ENCODE results near the gene DAZL. TPM values are rescaled to one million over a fixed set of nuclear protein-coding genes. Genes with fewer than 3 reads are reported as not detected.

Gene DAZL
- total RNA-seq, 1 experiment from 2014 or later, result not detected

DNA sequence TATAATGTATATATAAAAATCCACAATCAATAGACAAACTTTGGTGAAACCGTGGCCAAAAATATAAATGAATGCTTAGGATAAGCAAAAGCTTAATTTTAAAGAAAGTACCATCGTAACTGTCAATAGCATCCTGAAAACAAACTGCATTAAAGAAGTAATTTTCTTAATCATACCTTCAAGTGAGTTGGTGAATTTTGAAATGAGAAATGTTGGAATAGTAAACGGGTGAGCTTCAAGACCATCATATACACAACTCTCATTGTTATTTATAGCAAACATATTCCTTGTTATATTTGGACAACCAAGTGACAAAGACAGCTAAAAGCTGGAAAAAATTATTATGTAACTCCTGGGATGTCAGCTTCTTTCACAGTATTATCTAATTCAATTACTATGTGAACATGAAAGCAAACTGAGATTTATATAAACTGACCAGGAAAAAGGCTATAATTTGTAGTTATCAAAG lies 3.7 kb downstream of the DAZL start:
- intact Hi-C loops (cut with micrococcal nuclease; ENCODE audit: unreplicated experiment), result loop anchor here (1.0 to 10.0 kb wide), 5 partner anchors 227 to 811 kb away; partner anchors contain the start of gene PLCL2
- Mint-ChIP-seq H3K27me3 (ENCODE audit: unreplicated experiment) (no peaks in the 10 kb centered on the region), H3K27ac (ENCODE audit: unreplicated experiment) (no peak overlapping the region), H3K36me3 (ENCODE audit: insufficient read depth, unreplicated experiment) (no peaks in the 10 kb centered on the region), H3K4me1 (ENCODE audit: low read depth, unreplicated experiment) (peaks cover 7% of the 10 kb centered on the region), H3K4me3 (ENCODE audit: low read depth, unreplicated experiment) (no peak overlapping the region), H3K9me3 (ENCODE audit: low read depth, unreplicated experiment) (no peaks in the 10 kb centered on the region)
- CTCF ChIA-PET, result interaction anchor here (3.0 kb wide), 1 partner anchor 438 kb away, joined by 9 read pairs; no protein-coding TSS in a partner anchor
- DNase-seq, result no peak
- BruUV-seq (replicated peaks), result no TSS peak
- TF ChIP-seq, protein P1, sequence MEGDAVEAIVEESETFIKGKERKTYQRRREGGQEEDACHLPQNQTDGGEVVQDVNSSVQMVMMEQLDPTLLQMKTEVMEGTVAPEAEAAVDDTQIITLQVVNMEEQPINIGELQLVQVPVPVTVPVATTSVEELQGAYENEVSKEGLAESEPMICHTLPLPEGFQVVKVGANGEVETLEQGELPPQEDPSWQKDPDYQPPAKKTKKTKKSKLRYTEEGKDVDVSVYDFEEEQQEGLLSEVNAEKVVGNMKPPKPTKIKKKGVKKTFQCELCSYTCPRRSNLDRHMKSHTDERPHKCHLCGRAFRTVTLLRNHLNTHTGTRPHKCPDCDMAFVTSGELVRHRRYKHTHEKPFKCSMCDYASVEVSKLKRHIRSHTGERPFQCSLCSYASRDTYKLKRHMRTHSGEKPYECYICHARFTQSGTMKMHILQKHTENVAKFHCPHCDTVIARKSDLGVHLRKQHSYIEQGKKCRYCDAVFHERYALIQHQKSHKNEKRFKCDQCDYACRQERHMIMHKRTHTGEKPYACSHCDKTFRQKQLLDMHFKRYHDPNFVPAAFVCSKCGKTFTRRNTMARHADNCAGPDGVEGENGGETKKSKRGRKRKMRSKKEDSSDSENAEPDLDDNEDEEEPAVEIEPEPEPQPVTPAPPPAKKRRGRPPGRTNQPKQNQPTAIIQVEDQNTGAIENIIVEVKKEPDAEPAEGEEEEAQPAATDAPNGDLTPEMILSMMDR (IDR thresholded peaks at IDR 0.05; ENCODE audit: unreplicated experiment), result no peak

DNA sequence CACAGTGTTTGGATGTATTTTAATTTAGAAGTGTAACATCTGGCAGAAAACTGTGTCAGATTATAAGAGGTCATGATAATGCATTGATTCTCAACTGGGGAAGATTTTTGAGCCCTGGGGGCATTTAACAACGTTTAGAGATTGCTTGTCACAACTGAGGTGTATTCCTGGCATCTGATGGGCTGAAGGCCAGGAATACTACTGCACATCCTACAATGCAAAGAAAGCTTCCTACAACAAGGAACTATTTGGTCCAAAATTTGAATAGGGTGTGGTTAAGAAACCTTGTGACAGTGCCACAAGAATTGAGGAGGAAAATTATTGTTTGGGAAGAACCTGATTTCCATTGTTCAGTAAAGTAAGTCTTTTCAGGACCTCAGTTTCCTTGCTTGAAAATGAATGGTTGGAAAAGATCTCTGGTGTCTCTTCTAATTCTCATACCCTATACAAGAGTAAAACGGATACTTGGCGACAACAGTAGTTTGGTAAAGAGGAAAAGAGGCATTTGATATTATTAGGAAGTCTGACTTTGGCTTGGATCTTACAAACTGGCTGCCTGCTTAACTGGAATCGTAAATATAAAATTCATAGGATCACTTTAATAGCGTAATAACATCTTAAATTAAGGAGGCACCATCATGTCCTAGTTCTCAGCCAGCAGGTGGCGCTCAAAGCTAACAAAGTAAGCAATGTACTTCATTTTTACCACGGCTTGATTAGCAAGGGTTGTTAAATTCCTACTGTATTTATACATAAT lies 4.3 kb downstream of the DAZL start:
- no TSS peak for BruUV-seq (replicated peaks)
- H3K9me3 Mint-ChIP-seq (ENCODE audit: low read depth, unreplicated experiment), result no peaks in the 10 kb centered on the region
- H3K36me3 Mint-ChIP-seq (ENCODE audit: insufficient read depth, unreplicated experiment), result no peaks in the 10 kb centered on the region
- DNase-seq, result peak; percentile 71
- CTCF ChIA-PET, result interaction anchor here (0.6 to 3.0 kb wide), 2 partner anchors 439 to 1070 kb away, joined by 4 to 9 read pairs; no protein-coding TSS in a partner anchor
- intact Hi-C loops (cut with micrococcal nuclease; ENCODE audit: unreplicated experiment), result loop anchor here (1.0 to 10.0 kb wide), 5 partner anchors 228 to 811 kb away; partner anchors contain the start of gene PLCL2
- no peak overlapping the region for H3K4me3 Mint-ChIP-seq (ENCODE audit: low read depth, unreplicated experiment)
- H3K4me1 Mint-ChIP-seq (ENCODE audit: low read depth, unreplicated experiment), result peaks cover 7% of the 10 kb centered on the region
- no peaks in the 10 kb centered on the region for H3K27me3 Mint-ChIP-seq (ENCODE audit: unreplicated experiment)
- TF ChIP-seq, protein P1 (IDR thresholded peaks at IDR 0.05; ENCODE audit: unreplicated experiment), result peak; percentile 39
- no peak overlapping the region for H3K27ac Mint-ChIP-seq (ENCODE audit: unreplicated experiment)

DNA sequence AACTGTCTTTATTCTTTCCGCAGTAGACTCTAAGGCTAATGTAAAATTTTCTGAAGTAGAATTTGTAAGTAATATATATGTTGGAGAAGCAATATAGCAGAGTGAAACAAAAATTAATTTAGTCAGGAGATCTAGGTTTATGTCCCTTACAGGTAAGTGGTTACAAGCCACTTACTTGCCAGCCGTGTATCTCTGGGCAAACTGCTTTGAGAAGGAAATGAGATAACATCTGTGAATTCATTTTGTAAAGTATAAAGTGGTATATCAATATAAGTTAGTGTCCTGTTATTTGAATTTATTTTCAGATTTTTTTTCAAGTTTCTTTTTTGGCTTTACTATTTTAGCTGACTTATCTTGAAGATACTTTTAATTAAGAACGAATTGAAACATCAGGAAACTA lies 5.5 kb downstream of the DAZL start:
- no peak for DNase-seq
- intact Hi-C loops (cut with micrococcal nuclease; ENCODE audit: unreplicated experiment), result loop anchor here (2.0 to 10.0 kb wide), 3 partner anchors 229 to 813 kb away; partner anchors contain the start of gene PLCL2
- no peaks in the 10 kb centered on the region for H3K36me3 Mint-ChIP-seq (ENCODE audit: insufficient read depth, unreplicated experiment)

DNA sequence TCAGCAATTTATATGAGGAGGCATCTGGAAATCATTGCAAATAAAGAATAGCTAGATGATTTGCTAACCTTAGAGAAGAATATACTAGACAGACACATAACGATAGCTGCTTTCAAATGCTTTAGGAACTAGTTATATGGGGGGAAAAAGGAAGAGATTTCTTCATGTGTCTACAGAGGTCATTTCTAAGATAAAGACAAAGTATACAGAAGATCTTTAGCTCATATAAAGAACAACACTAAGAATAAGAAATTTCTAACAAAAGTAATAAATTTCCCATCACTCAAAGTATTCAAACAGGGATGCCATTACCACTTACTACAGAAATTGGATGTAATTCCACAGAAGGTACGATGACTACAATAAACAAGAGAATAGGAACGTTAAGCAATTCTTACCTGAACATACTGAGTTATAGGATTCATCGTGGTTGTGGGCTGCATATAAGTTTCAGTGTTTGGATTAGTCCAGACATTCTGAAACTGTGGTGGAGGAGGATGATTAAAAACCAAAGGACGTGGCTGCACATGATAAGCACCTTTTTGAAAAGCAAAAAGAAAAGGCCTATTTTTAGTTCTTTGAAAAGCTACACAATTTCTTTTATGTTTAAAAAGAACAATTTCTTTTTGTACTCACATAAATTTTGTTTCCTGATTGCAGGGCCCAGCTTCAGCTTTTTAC lies 8.7 kb downstream of the DAZL start:
- H3K4me1 Mint-ChIP-seq (ENCODE audit: low read depth, unreplicated experiment), result peaks cover 7% of the 10 kb centered on the region
- H3K27me3 Mint-ChIP-seq (ENCODE audit: unreplicated experiment), result no peaks in the 10 kb centered on the region
- TF ChIP-seq, protein P1 (IDR thresholded peaks at IDR 0.05; ENCODE audit: unreplicated experiment), result no peak
- H3K4me3 Mint-ChIP-seq (ENCODE audit: low read depth, unreplicated experiment), result no peak overlapping the region
- CTCF ChIA-PET, result no interaction called here
- no TSS peak for BruUV-seq (replicated peaks)
- intact Hi-C loops (cut with micrococcal nuclease; ENCODE audit: unreplicated experiment), result no loop called here
- no peaks in the 10 kb centered on the region for H3K36me3 Mint-ChIP-seq (ENCODE audit: insufficient read depth, unreplicated experiment)
- no peak overlapping the region for H3K27ac Mint-ChIP-seq (ENCODE audit: unreplicated experiment)
- DNase-seq, result no peak
- H3K9me3 Mint-ChIP-seq (ENCODE audit: low read depth, unreplicated experiment), result no peaks in the 10 kb centered on the region

More for the DNA sequence above, 5.5 kb downstream of the DAZL start:
- TF ChIP-seq, protein P1 (IDR thresholded peaks at IDR 0.05; ENCODE audit: unreplicated experiment), result no peak
- H3K27me3 Mint-ChIP-seq (ENCODE audit: unreplicated experiment), result no peaks in the 10 kb centered on the region
- H3K9me3 Mint-ChIP-seq (ENCODE audit: low read depth, unreplicated experiment), result no peaks in the 10 kb centered on the region
- no peak overlapping the region for H3K27ac Mint-ChIP-seq (ENCODE audit: unreplicated experiment)
- H3K4me3 Mint-ChIP-seq (ENCODE audit: low read depth, unreplicated experiment), result no peak overlapping the region
- H3K4me1 Mint-ChIP-seq (ENCODE audit: low read depth, unreplicated experiment), result peaks cover 7% of the 10 kb centered on the region
- no TSS peak for BruUV-seq (replicated peaks)
- CTCF ChIA-PET, result interaction anchor here (0.7 to 3.0 kb wide), 2 partner anchors 249 to 440 kb away, joined by 3 to 9 read pairs; no protein-coding TSS in a partner anchor

Data from Calu3 (cell line).